Putamen (tissue), 1 donor: ENCODE results near the gene ANKRD30B.
"Not testable (repeated sequence)": the region's sequence is repeated elsewhere in the genome, so short reads cannot be mapped to it uniquely, and the experiment has no call there.

Source experiments
- DNase-seq: peaks from one replicate; pipeline ENCODE4 v3.0.0-alpha.2; 2016; ENCODE audit warnings: low spot score

ANKRD30B gene

GRCh38 chr18:14747513-14748474 is at the start of gene ANKRD30B:
Gene ANKRD30B (plus strand): TSS chr18:14748172. CDS start chr18:14748420, 248 bp downstream.
- no peak for DNase-seq

- DNase-seq: not testable (repeated sequence)
Observed at GRCh38 chr18:14701286-14702040, 46.5 kb upstream of the ANKRD30B start.

GRCh38 chr18:14709761-14710160 is 38.2 kb upstream of the ANKRD30B start:
- not testable (repeated sequence) for DNase-seq

GRCh38 chr18:14721569-14721968 is 26.4 kb upstream of the ANKRD30B start:
- not testable (repeated sequence) for DNase-seq

GRCh38 chr18:14739056-14739455 is 8.9 kb upstream of the ANKRD30B start:
- DNase-seq: not testable (repeated sequence)

- no peak for DNase-seq
Observed at GRCh38 chr18:14746897-14747296, 1.1 kb upstream of the ANKRD30B start.

GRCh38 chr18:14748496-14748895 is 524 bp downstream of the ANKRD30B start:
- no peak for DNase-seq

- not testable (repeated sequence) for DNase-seq
Observed at GRCh38 chr18:14763566-14763965, 15.6 kb downstream of the ANKRD30B start.

- DNase-seq: no peak
Observed at GRCh38 chr18:14767474-14767873, 19.5 kb downstream of the ANKRD30B start.

GRCh38 chr18:14768241-14768640 is 20.3 kb downstream of the ANKRD30B start:
- no peak for DNase-seq

GRCh38 chr18:14769381-14769780 is 21.4 kb downstream of the ANKRD30B start:
- no peak for DNase-seq

GRCh38 chr18:14776801-14777200 is 28.8 kb downstream of the ANKRD30B start:
- no peak for DNase-seq

- DNase-seq: no peak
Observed at GRCh38 chr18:14781671-14782070, 33.7 kb downstream of the ANKRD30B start.

GRCh38 chr18:14784133-14784532 is 36.2 kb downstream of the ANKRD30B start:
- DNase-seq: no peak

GRCh38 chr18:14796876-14797275 is 48.9 kb downstream of the ANKRD30B start:
- DNase-seq: not testable (repeated sequence)

GRCh38 chr18:14797969-14798764 is 50.2 kb downstream of the ANKRD30B start:
- not testable (repeated sequence) for DNase-seq

- DNase-seq: not testable (repeated sequence)
Observed at GRCh38 chr18:14811081-14811480, 63.1 kb downstream of the ANKRD30B start.

- not testable (repeated sequence) for DNase-seq
Observed at GRCh38 chr18:14826972-14827632, 79.1 kb downstream of the ANKRD30B start.

- DNase-seq: not testable (repeated sequence)
Observed at GRCh38 chr18:14841607-14842006, 93.6 kb downstream of the ANKRD30B start.

- not testable (repeated sequence) for DNase-seq
Observed at GRCh38 chr18:14851533-14851932, 103.6 kb downstream of the ANKRD30B start.

GRCh38 chr18:14855634-14856033 is 107.7 kb downstream of the ANKRD30B start:
- not testable (repeated sequence) for DNase-seq
